ENCODE measurements around the gene ZNF202.

GRCh38 chr11:123742724-123743120, 1.3 kb upstream of the ZNF202 start:
- TF ChIP-seq POLR2AphosphoS5 (IDR thresholded peaks at IDR 0.05) (no peak), CTCF (IDR thresholded peaks at IDR 0.05) (no peak), POLR2A (IDR thresholded peaks at IDR 0.05) (no peak)

All from prostate gland (tissue), 2 donors.